CD4-positive, alpha-beta memory T cell (primary cell): ENCODE measurements around the gene ZNF609. TPM values are rescaled to one million over a fixed set of nuclear protein-coding genes. Genes with fewer than 3 reads are reported as not detected.

Source experiments
- CTCF ChIA-PET: fragments of 350-600 bp; sonication (Branson Sonifier 250); formaldehyde crosslinking; loops from one replicate; lab custom pipeline; 2021; ENCODE audit warnings: inconsistent platforms; ENCODE audit not compliant: partially characterized antibody; lab: Charles Lee
- POLR2A ChIA-PET: fragments of 350-600 bp; sonication (Branson Sonifier 250); formaldehyde crosslinking; loops from one replicate; lab custom pipeline; 2021; ENCODE audit not compliant: partially characterized antibody; lab: Charles Lee
- DNase-seq, 5 donors: peaks; one replicate each; pipeline versions ENCODE4 v3.0.0 to v3.0.0-alpha.2; 2020 to 2022; ENCODE audit warnings: mixed read lengths in 1 of 5
- H3K27ac ChIP-seq: one replicate; pipeline ENCODE4 v1.7.0; 2013; ENCODE audit warnings: low read depth, low read length
- H3K27me3 ChIP-seq: 2 replicates; pipeline ENCODE4 v1.7.0; 2013; ENCODE audit warnings: mild to moderate bottlenecking, low read length, moderate library complexity; ENCODE audit not compliant: insufficient read depth
- H3K36me3 ChIP-seq: 2 replicates; pipeline ENCODE4 v1.7.0; 2013; ENCODE audit warnings: mild to moderate bottlenecking, low read length, moderate library complexity; ENCODE audit not compliant: insufficient read depth
- H3K4me1 ChIP-seq: 2 replicates; pipeline ENCODE4 v1.7.0; 2013; ENCODE audit warnings: mild to moderate bottlenecking, low read length, moderate library complexity; ENCODE audit not compliant: insufficient read depth
- H3K4me3 ChIP-seq, 2 donors: one replicate each; pipeline ENCODE4 v1.7.0; 2013; ENCODE audit warnings: low read length in 2 of 2, mild to moderate bottlenecking in 1 of 2
- H3K9me3 ChIP-seq, 2 donors: one replicate each; pipeline ENCODE4 v1.7.0; 2013; ENCODE audit warnings: low read length in 2 of 2, control low read depth in 1 of 2; ENCODE audit not compliant: control insufficient read depth in 1 of 2
- H3K27ac Mint-ChIP-seq, 7 donors: one replicate each; pipeline ENCODE4 v1.8.0; 2020 to 2021; ENCODE audit warnings: mixed read lengths in 7 of 7, mild to moderate bottlenecking in 6 of 7, inconsistent platforms in 3 of 7, moderate library complexity in 3 of 7
- H3K27me3 Mint-ChIP-seq, 2 donors: one replicate each; pipeline ENCODE4 v1.8.0; 2020 to 2021; ENCODE audit warnings: mixed read lengths in 2 of 2
- H3K36me3 Mint-ChIP-seq, 2 donors: one replicate each; pipeline ENCODE4 v1.8.0; 2020 to 2021; ENCODE audit warnings: mixed read lengths in 2 of 2, inconsistent platforms in 1 of 2, mild to moderate bottlenecking in 1 of 2
- H3K4me1 Mint-ChIP-seq, 4 donors: one replicate each; pipeline ENCODE4 v1.8.0; 2020 to 2021; ENCODE audit warnings: mixed read lengths in 4 of 4, mild to moderate bottlenecking in 1 of 4
- H3K4me3 Mint-ChIP-seq, 8 donors: one replicate each; pipeline ENCODE4 v1.8.0; 2020 to 2021; ENCODE audit warnings: mixed read lengths in 8 of 8, mild to moderate bottlenecking in 7 of 8, moderate library complexity in 6 of 8, inconsistent platforms in 3 of 8
- H3K9me3 Mint-ChIP-seq, 8 donors: one replicate each; pipeline ENCODE4 v1.8.0; 2020 to 2021; ENCODE audit warnings: mixed read lengths in 8 of 8, mild to moderate bottlenecking in 5 of 8, inconsistent platforms in 3 of 8, moderate library complexity in 1 of 8
- intact Hi-C: fragments of 100-400 bp; cut with micrococcal nuclease; formaldehyde crosslinking; loops from one replicate; pipeline ENCODE4 v1.15.1; 2023
- polyA plus RNA-seq, 2 donors: library from polyadenylated mRNA; unstranded; fragments of 300-500 nt; fragmentation: Illumina TruSeq; gene quantifications; one replicate each; pipeline ENCODE4 v1.2.3, GENCODE V29; 2021
- total RNA-seq, 2 experiments: library from RNA; stranded (reverse); gene quantifications; one replicate each; pipeline ENCODE4 v1.2.3, GENCODE V29; 2021

The ZNF609 gene
- total and polyA plus RNA-seq, 4 experiments from 2014 or later: 1.4 to 56.9 (median 35.1) TPM

- peaks cover 38 to 75% of the 10 kb centered on the region in 2 donors for H3K36me3 Mint-ChIP-seq
- Histone ChIP-seq H3K27ac (no peak overlapping the region), H3K4me3 (no peak overlapping the region), H3K36me3 (peaks cover 58% of the 10 kb centered on the region), H3K9me3 (no peaks in the 10 kb centered on the region), H3K4me1 (no peaks in the 10 kb centered on the region), H3K27me3 (no peaks in the 10 kb centered on the region)
- intact Hi-C loops: loop anchor here (2.0 kb wide), 1 partner anchor 256 kb away; no protein-coding TSS in a partner anchor
- peak overlapping the region in 4 of 7 donors; percentile 14 to 25 (median 18) for H3K27ac Mint-ChIP-seq
- H3K9me3 Mint-ChIP-seq: peaks cover 0 to 3% (median 0%) of the 10 kb centered on the region in 8 donors
- no peak overlapping the region for H3K4me3 Mint-ChIP-seq
- peaks cover 0 to 7% (median 4%) of the 10 kb centered on the region in 4 donors for H3K4me1 Mint-ChIP-seq
- ChIA-PET POLR2A (interaction anchor here (0.6 to 1.2 kb wide), 4 partner anchors 10 to 852 kb away, joined by 3 to 4 read pairs (median 3); no protein-coding TSS in a partner anchor), CTCF (interaction anchor here (0.7 to 25.2 kb wide), 16 partner anchors 8 to 261 kb away, joined by 3 to 509 read pairs (median 4); no protein-coding TSS in a partner anchor)
- DNase-seq: no peak
- H3K27me3 Mint-ChIP-seq: no peaks in the 10 kb centered on the region
These were observed 226.8 kb downstream of the ZNF609 start for GRCh38 chr15:64687172-64687571.

- Histone ChIP-seq H3K36me3 (peaks cover 53% of the 10 kb centered on the region), H3K27ac (no peak overlapping the region), H3K9me3 (no peaks in the 10 kb centered on the region)
These were observed 227.3 kb downstream of the ZNF609 start for GRCh38 chr15:64687688-64688087.

GRCh38 chr15:64688770-64689169, 228.4 kb downstream of the ZNF609 start:
- POLR2A ChIA-PET: no interaction called here
- peaks cover 31 to 69% of the 10 kb centered on the region in 2 donors for H3K36me3 Mint-ChIP-seq

More at GRCh38 chr15:64687688-64688087, 227.3 kb downstream of the ZNF609 start:
- no peak for DNase-seq
- Mint-ChIP-seq H3K4me1 (peaks cover under 1 to 7% (median 5%) of the 10 kb centered on the region in 4 donors), H3K27ac (peak overlapping the region in 3 of 7 donors; percentile 14 to 37 (median 18)), H3K36me3 (peaks cover 34 to 70% of the 10 kb centered on the region in 2 donors), H3K9me3 (peaks cover 0 to 3% (median 0%) of the 10 kb centered on the region in 8 donors), H3K27me3 (no peaks in the 10 kb centered on the region), H3K4me3 (no peak overlapping the region)
- Histone ChIP-seq H3K4me1 (no peaks in the 10 kb centered on the region), H3K27me3 (no peaks in the 10 kb centered on the region), H3K4me3 (no peak overlapping the region)
- ChIA-PET POLR2A (interaction anchor here (1.0 kb wide), 1 partner anchor 13 kb away, joined by 3 read pairs; no protein-coding TSS in a partner anchor), CTCF (interaction anchor here (0.7 to 25.2 kb wide), 10 partner anchors 8 to 262 kb away, joined by 3 to 509 read pairs (median 12); no protein-coding TSS in a partner anchor)
- intact Hi-C loops: loop anchor here (2.0 kb wide), 1 partner anchor 257 kb away; no protein-coding TSS in a partner anchor

GRCh38 chr15:64690008-64690407, 229.6 kb downstream of the ZNF609 start:
- Mint-ChIP-seq H3K9me3 (peaks cover 0 to 3% (median 0%) of the 10 kb centered on the region in 8 donors), H3K36me3 (peaks cover 24 to 60% of the 10 kb centered on the region in 2 donors), H3K4me1 (peaks cover 3 to 10% (median 8%) of the 10 kb centered on the region in 4 donors), H3K4me3 (no peak overlapping the region), H3K27ac (peak overlapping the region in 6 of 7 donors; percentile 4 to 65 (median 24)), H3K27me3 (no peaks in the 10 kb centered on the region)
- ChIA-PET CTCF (interaction anchor here (0.8 to 25.2 kb wide), 6 partner anchors 8 to 37 kb away, joined by 3 to 509 read pairs (median 5); no protein-coding TSS in a partner anchor), POLR2A (no interaction called here)
- intact Hi-C loops: no loop called here
- Histone ChIP-seq H3K27me3 (no peaks in the 10 kb centered on the region), H3K27ac (no peak overlapping the region), H3K36me3 (peaks cover 37% of the 10 kb centered on the region), H3K4me3 (no peak overlapping the region), H3K4me1 (no peaks in the 10 kb centered on the region), H3K9me3 (no peaks in the 10 kb centered on the region)
- no peak for DNase-seq

More at GRCh38 chr15:64688770-64689169, 228.4 kb downstream of the ZNF609 start:
- intact Hi-C loops: no loop called here
- peaks cover 3 to 10% (median 8%) of the 10 kb centered on the region in 4 donors for H3K4me1 Mint-ChIP-seq
- H3K4me3 Mint-ChIP-seq: no peak overlapping the region
- peak overlapping the region in 3 of 7 donors; percentile 38 to 68 (median 53) for H3K27ac Mint-ChIP-seq
- peaks cover 0 to 3% (median 0%) of the 10 kb centered on the region in 8 donors for H3K9me3 Mint-ChIP-seq
- H3K27me3 Mint-ChIP-seq: no peaks in the 10 kb centered on the region
- DNase-seq: no peak
- CTCF ChIA-PET: interaction anchor here (1.1 to 25.2 kb wide), 2 partner anchors 9 to 38 kb away, joined by 3 to 509 read pairs; no protein-coding TSS in a partner anchor
- Histone ChIP-seq H3K4me1 (no peaks in the 10 kb centered on the region), H3K27ac (no peak overlapping the region), H3K27me3 (no peaks in the 10 kb centered on the region), H3K36me3 (peaks cover 47% of the 10 kb centered on the region), H3K9me3 (no peaks in the 10 kb centered on the region), H3K4me3 (no peak overlapping the region)

GRCh38 chr15:64690578-64691296, 230.4 kb downstream of the ZNF609 start:
- CTCF ChIA-PET: interaction anchor here (0.5 to 25.2 kb wide), 6 partner anchors 9 to 74 kb away, joined by 3 to 509 read pairs (median 5); no protein-coding TSS in a partner anchor
- DNase-seq: no peak
- Mint-ChIP-seq H3K4me3 (no peak overlapping the region), H3K36me3 (peaks cover 24 to 62% of the 10 kb centered on the region in 2 donors), H3K27ac (peak overlapping the region in 5 of 7 donors; percentile 11 to 82 (median 57)), H3K27me3 (no peaks in the 10 kb centered on the region), H3K4me1 (peaks cover 3 to 15% (median 10%) of the 10 kb centered on the region in 4 donors), H3K9me3 (peaks cover 0 to 3% (median 0%) of the 10 kb centered on the region in 8 donors)
- H3K27ac ChIP-seq: no peak overlapping the region
- no peaks in the 10 kb centered on the region for H3K27me3 ChIP-seq
- intact Hi-C loops: no loop called here
- no peaks in the 10 kb centered on the region for H3K9me3 ChIP-seq
- POLR2A ChIA-PET: no interaction called here
- H3K4me3 ChIP-seq: no peak overlapping the region
- no peaks in the 10 kb centered on the region for H3K4me1 ChIP-seq
- H3K36me3 ChIP-seq: peaks cover 32% of the 10 kb centered on the region

GRCh38 chr15:64691896-64692565, 231.7 kb downstream of the ZNF609 start:
- H3K4me3 ChIP-seq: no peak overlapping the region
- intact Hi-C loops: no loop called here
- H3K4me1 Mint-ChIP-seq: peaks cover 0 to 15% (median 12%) of the 10 kb centered on the region in 4 donors
- H3K27me3 ChIP-seq: no peaks in the 10 kb centered on the region
- H3K36me3 ChIP-seq: peaks cover 32% of the 10 kb centered on the region
- H3K36me3 Mint-ChIP-seq: peaks cover 24 to 54% of the 10 kb centered on the region in 2 donors
- ChIA-PET CTCF (interaction anchor here (2.2 to 25.2 kb wide), 3 partner anchors 10 to 35 kb away, joined by 6 to 509 read pairs (median 10); no protein-coding TSS in a partner anchor), POLR2A (no interaction called here)
- no peaks in the 10 kb centered on the region for H3K9me3 ChIP-seq
- H3K27ac ChIP-seq: no peak overlapping the region
- no peaks in the 10 kb centered on the region for H3K27me3 Mint-ChIP-seq
- peaks cover under 1% of the 10 kb centered on the region for H3K4me1 ChIP-seq
- peak overlapping the region in 4 of 7 donors; percentile 23 to 71 (median 32) for H3K27ac Mint-ChIP-seq
- no peak for DNase-seq
- no peak overlapping the region for H3K4me3 Mint-ChIP-seq
- H3K9me3 Mint-ChIP-seq: peaks cover 0 to 3% (median 0%) of the 10 kb centered on the region in 8 donors
